HG02973 (cell line): ENCODE measurements around the gene ECHDC1.

Experiments used
- ATAC-seq: cut with Tn5 transposase; IDR thresholded peaks from one replicate; pipeline ENCODE4 v1.9.1; 2021; ENCODE audit warnings: moderate library complexity; ENCODE audit not compliant: unreplicated experiment

ECHDC1 gene

DNA sequence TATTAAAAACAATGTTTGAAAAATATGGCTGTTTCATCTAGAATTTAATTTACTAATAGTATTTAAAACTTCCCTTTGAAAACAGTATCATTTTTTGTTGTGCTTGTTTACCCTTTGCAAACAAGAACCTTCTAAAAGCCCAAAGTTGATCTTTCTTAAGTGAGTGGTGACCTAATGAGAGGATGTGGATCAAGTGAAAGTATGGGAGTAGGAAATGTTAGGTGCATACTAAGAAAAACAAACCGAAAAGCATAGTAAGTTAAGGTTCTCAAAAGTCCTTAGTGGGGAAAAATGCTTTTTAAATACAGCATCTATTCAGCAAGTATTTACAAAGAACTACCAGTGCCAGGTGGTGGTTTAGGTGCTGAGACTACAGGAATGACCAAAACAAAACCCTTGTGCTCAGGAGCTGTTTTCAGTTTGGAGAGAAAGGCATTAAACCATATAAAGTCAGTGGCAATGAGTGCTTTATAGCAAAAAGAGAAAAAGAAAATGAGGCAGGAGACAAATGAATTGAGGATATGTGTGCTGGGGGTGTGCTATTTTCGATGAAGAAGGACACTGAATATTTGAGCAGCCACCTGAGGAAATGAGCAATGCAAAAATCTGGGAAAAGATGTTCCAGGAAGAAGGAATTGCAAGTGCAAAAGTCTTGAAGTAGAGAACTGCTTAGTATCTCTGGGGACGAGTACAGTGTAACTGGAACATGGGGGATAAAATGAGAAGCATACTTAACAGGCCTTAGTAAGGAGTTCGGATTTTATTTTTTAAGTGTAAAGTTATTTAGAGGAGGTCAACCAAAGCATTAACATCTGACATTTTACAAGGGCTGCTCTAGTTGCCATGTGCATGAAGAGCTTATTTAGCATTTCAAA, 52.8 kb downstream of the ECHDC1 start:
- peak; percentile 39 for ATAC-seq

GRCh38 chr6:127289934-127290333, 53.5 kb downstream of the ECHDC1 start:
- no peak for ATAC-seq

GRCh38 chr6:127288705-127289104, 54.7 kb downstream of the ECHDC1 start:
- ATAC-seq = peak; percentile 30

- ATAC-seq = no peak
Observed at GRCh38 chr6:127282184-127282583, 61.2 kb downstream of the ECHDC1 start.

DNA sequence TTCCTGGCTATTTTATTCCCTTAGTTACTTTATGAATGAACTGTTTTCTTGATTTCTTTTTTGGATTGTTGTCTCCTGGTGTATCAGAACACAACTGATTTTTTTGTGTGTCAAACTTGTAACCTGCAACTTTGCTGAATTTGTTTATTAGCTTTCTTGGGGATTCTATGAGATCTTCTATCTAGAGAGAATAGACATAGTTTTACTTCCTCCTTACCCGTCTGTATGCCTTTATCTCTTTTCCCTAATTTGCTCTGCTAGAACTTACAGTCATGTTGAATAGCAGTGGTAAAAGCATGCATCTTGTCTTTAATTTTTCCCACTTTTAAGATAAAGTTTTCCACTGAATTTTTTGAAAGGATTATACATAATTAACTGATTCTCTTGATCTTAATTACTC, 63.6 kb downstream of the ECHDC1 start:
- ATAC-seq = no peak

DNA sequence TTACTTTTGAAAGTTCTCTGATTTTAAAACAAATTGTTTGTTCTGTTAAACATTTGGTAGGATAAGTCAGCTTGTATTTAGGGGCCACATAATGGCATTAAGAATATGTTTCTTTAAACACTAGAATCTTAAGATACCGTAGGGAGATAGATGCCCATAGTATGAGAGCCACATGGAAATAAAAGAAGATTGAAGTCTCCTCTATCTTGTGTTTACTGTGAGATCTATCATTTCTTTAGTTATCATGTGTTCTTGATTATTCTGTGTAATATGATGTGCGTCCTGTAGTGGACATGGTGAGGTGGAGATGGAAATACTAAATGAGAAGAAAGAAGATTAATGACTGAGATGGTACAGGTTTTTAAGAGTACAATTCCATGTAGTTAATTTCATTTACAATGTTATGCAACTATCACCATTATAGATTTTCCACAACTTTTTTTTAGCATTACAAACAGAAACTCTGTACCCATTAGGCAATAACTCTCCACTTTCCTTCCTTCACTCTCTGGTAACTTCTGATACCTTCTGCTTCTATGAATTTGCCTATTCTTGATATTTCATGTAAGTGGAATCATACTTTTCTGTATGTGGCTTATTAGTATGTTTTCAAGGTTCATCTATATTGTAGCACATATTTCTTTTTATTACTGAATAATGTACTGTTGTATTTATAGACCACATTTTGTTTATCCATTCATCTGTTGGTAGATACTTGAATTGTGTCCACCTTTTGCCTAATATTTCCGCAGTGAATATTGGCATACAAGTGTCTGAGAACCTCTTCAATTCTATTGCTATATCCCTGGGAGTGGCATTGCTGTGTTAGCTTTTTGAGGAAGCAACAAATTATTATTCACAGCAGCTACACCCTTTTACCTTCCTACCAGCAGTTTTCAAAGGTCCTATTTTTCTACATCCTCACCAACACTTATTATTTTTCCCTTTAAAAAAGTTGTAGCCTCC, 65.2 kb downstream of the ECHDC1 start:
- ATAC-seq = no peak

DNA sequence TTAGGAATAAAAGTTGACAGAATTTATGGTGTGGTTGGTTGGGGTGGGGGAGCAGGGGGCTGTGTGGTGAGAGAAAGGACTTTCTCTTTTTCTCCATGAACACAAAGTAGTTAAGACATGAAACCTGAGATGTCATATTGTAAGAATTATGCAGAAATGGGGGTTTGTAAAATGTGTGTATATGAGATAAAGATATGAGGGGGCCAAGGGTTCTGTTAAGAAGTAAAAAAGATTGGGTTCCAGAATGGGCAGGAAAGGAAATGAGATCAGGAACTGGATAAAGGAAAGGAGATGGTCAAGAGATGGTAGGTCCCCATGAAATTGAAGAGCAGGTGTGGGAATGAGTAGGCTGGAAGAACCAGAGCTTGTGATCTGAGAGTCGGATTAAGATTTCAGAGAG, 67.1 kb downstream of the ECHDC1 start:
- no peak for ATAC-seq

GRCh38 chr6:127273499-127273898, 69.9 kb downstream of the ECHDC1 start:
- no peak for ATAC-seq

DNA sequence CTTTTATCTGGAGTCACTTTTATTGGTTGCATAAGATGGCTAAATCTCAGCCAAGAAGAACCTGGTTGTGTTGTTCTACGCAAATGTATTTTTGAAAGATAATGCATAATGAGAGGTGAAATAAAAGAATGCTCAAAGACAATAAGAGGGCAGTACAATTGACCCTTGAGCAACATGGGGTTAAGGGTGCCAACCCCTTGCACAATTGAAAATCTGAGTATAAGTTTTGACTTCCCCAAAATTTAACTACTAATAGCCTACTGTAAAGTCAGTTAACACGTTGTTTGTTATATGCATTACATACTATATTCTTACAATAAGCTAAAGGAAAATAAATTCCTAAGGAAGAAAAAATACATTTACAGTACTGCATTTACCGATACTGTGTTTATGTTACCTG, 70.8 kb downstream of the ECHDC1 start:
- ATAC-seq = no peak

- ATAC-seq = peak; percentile 4
Observed at GRCh38 chr6:127267646-127268625, 75.5 kb downstream of the ECHDC1 start.

- ATAC-seq = peak; percentile 64
Observed at GRCh38 chr6:127266892-127267645, 76.3 kb downstream of the ECHDC1 start.

DNA sequence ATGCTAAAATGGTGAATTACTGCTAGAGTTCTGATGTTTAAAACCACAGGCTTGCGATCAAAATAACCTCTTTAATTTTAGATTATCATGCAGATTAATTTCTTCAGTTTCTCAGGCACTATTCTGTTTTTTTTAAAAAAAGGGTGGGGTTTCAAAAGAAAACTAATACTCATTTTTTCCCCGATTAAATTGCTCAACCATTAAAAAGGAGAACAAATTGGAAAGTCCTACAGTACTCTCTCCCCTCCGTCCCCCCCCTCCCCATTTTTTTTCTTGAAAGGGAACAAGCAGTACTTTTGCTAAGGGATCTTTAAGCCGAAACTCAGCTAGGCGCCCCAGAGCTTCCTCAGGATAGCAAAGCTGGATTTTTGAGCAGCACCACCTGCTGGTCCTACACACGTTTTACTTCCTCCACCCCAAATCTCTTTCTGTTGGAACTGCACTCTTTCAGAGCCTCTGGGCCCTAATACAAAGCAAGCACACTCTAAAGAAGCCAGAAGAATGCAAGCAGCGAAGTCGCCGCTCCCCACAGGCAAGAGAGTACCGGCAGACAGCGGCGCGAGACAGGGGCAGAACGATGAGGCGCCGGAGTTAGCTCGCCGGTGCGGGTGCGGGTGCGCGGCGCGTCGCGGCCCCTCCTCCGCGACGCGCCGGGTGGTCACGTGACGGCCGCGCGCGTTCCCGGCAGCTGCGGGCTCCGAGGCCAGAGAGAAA, 77.1 kb downstream of the ECHDC1 start, which contains the start of gene RNF146:
Gene RNF146 (plus strand): TSS at position 687 of the 714 bp plus-strand sequence. CDS start 13,475 bp downstream, outside the sequence.
- ATAC-seq = peak; percentile 79

GRCh38 chr6:127263481-127263880, 79.9 kb downstream of the ECHDC1 start:
- ATAC-seq = no peak

DNA sequence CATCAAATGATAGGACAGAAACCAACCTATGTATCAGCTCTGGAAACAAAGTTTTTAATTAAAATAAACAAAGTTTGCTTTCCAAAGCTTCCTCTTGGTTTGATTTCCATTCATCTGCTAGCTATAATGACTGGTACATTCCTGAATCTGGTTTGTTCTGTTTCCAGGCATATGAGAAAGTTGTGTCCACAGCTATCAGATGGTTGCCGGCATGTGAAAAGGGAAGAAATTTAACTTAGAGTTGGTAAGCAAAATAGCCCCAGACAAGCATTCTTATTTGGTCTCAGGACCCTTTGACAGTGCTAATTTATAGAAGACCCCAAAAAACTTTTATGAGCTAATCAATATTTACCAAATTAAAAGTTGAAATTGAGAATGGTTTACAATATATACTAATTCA, 80.5 kb downstream of the ECHDC1 start:
- no peak for ATAC-seq

- ATAC-seq = no peak
Observed at GRCh38 chr6:127255286-127255685, 88.1 kb downstream of the ECHDC1 start.

GRCh38 chr6:127249621-127250020, 93.8 kb downstream of the ECHDC1 start:
- ATAC-seq = no peak

DNA sequence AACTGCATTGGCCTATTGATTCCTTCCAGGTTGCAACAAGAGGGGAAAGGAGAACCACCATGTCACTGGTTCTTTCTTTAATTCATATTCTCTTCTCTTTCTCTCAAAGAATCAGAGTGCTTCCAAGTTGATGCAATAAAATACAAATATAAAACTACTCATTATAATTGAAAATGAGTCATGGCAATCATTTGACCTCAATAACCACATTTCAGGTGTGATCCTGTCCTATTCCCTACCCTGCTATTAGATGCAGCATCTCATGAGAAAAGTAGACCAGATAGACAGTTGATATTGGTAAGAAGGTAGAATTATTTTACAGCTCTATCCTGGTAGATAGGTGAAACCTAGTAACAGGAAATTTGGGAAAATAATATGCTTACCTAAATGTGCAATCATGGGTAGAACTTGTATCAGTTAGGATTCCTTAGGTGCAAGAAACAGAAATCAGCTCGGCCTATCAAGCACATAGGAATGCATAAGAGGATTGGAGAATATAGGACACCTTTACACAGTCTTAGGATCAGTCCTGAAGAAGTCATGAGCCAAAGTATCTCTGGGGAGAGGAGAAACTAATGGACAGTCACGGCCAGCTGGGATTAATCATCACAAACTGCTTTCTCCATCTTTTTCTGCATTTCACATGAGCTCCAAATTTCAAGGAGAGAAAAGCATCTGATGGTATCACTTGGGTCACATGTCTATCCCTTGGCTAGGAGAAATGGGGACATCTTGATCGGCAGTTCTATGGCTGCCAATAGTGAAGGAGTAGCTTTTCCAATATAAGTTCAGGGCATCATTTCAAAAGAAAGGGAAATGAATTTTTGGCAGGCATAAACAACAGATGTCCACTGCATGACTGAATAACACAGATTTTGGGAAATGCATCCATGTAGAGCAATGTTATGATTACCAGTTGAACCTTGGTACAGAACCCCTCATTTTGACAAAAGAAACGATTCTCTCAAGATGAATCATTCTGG, 96.0 kb downstream of the ECHDC1 start:
- no peak for ATAC-seq

DNA sequence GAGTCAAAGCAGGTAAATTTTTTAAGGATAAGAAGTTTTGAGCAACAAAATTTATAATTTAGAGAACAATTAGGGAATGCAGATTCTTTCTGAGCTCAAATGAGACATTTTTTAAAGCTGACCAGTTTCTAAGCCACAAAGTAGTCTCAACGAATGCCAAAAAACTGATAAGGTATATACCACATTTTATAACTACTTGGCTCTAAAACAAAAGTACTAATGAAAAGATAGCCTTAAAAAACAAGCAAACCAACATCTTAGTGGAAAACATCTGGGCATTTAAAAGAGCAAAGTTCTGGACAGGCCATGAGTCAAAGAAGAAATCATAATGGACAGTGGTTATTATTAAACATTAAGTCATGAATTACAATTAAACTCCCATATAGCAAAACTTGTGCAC, 99.9 kb downstream of the ECHDC1 start:
- no peak for ATAC-seq
